Peyer's patch (tissue), 4 donors: Measurements from ENCODE around the gene CCL18. TPM values are rescaled to one million over a fixed set of nuclear protein-coding genes. Genes with fewer than 3 reads are reported as not detected.
A peak's percentile ranks its signal among the peaks of the same experiment; 100 is the strongest.

Source experiments
- DNase-seq, 3 donors: peaks; one replicate each; pipeline ENCODE4 v3.0.0-alpha.2; 2017 to 2019
- H3K27ac ChIP-seq, 4 donors: fragments of 200-600 bp; sonication (generic); one replicate each; pipeline ENCODE4 v1.5.1; 2016 to 2019
- H3K27me3 ChIP-seq, 2 donors: fragments of 200-600 bp; sonication (generic); one replicate each; pipeline ENCODE4 v1.5.1; 2019
- H3K36me3 ChIP-seq, 3 donors: fragments of 200-600 bp; sonication (generic); one replicate each; pipeline ENCODE4 v1.5.1; 2016 to 2019
- H3K4me1 ChIP-seq, 4 donors: fragments of 200-600 bp; sonication (generic); one replicate each; pipeline ENCODE4 v1.5.1; 2016 to 2019
- H3K4me3 ChIP-seq, 4 donors: fragments of 200-600 bp; sonication (generic); 1 replicate in 3 of 4; 2 replicates in 1 of 4; pipeline ENCODE4 v1.5.1; 2016 to 2019; ENCODE audit warnings: mild to moderate bottlenecking in 1 of 4
- H3K9me3 ChIP-seq, 4 donors: fragments of 200-600 bp; sonication (generic); one replicate each; pipeline ENCODE4 v1.5.1; 2016 to 2019; ENCODE audit warnings: mild to moderate bottlenecking in 1 of 4
- POLR2A ChIP-seq, 2 donors: fragments of 450-650 bp; IDR thresholded peaks; one replicate each; pipeline ENCODE4 v1.5.1; 2017; ENCODE audit warnings: antibody characterized with exemption in 2 of 2, mild to moderate bottlenecking in 2 of 2, moderate library complexity in 2 of 2
- total RNA-seq, 4 donors: library from RNA; depleted of rRNA; stranded (reverse); fragments of >200 nt; gene quantifications; one replicate each; pipeline ENCODE4 v1.1.0, GENCODE V29; 2016
- TF ChIP-seq, protein P1 (sequence below), 6 experiments: fragments of 450-650 bp in 4 of 6; fragments of 200-600 bp in 2 of 6; sonication (generic) in 1 of 6; IDR thresholded peaks; one replicate each; pipeline ENCODE4 v1.5.1; 2017 to 2019; ENCODE audit warnings: antibody characterized with exemption in 6 of 6, mild to moderate bottlenecking in 3 of 6, moderate library complexity in 1 of 6

CCL18 gene
- total RNA-seq, 4 donors from 2014 or later, result 3.3 to 3.9 TPM; not detected in 2

DNA sequence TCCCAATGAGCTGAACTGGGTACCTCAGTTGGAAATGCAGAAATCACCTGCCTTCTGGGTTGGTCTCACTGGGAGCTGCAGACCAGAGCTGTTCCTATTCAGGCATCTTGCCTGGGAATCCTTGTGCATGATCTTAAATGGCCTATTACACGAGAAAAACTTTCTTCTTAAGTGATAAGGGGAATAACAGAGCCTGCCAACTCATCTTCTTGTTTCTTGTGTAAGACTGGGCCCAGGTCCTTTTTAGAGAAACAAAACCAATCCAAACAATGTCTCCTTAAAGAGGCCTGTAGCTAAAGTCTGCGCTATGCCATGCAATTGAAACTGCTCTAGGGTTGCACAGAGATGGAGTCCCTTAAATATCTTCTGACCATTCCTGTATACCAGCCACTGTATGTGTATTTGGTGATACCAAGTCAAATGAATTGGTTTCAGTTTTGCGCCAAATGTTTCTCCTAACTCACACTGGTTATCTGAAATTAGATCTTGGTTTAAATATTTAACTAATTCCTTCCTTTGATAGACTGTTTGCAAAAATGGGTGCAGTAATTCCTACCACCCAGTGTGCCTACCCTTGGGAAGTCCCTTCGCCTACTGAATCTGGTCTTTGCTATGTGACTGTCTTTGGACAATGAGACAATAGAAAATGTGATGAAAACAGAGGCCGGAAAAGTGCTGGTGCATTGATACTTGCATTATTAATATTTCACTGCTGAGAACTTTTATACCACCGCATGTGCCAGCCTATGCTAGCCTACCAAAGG lies 39.8 kb upstream of the CCL18 start:
- H3K4me3 ChIP-seq, result no peak overlapping the region
- TF ChIP-seq POLR2A (IDR thresholded peaks at IDR 0.05), result no peak
- TF ChIP-seq, protein P1, sequence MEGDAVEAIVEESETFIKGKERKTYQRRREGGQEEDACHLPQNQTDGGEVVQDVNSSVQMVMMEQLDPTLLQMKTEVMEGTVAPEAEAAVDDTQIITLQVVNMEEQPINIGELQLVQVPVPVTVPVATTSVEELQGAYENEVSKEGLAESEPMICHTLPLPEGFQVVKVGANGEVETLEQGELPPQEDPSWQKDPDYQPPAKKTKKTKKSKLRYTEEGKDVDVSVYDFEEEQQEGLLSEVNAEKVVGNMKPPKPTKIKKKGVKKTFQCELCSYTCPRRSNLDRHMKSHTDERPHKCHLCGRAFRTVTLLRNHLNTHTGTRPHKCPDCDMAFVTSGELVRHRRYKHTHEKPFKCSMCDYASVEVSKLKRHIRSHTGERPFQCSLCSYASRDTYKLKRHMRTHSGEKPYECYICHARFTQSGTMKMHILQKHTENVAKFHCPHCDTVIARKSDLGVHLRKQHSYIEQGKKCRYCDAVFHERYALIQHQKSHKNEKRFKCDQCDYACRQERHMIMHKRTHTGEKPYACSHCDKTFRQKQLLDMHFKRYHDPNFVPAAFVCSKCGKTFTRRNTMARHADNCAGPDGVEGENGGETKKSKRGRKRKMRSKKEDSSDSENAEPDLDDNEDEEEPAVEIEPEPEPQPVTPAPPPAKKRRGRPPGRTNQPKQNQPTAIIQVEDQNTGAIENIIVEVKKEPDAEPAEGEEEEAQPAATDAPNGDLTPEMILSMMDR (IDR thresholded peaks at IDR 0.05), result no peak
- DNase-seq, result no peak
- no peaks in the 10 kb centered on the region for H3K36me3 ChIP-seq
- no peaks in the 10 kb centered on the region for H3K27me3 ChIP-seq
- H3K27ac ChIP-seq, result no peak overlapping the region
- H3K4me1 ChIP-seq, result peaks cover 0 to 4% (median 0%) of the 10 kb centered on the region in 4 donors
- H3K9me3 ChIP-seq, result peaks cover 0 to 3% (median 0%) of the 10 kb centered on the region in 4 donors

DNA sequence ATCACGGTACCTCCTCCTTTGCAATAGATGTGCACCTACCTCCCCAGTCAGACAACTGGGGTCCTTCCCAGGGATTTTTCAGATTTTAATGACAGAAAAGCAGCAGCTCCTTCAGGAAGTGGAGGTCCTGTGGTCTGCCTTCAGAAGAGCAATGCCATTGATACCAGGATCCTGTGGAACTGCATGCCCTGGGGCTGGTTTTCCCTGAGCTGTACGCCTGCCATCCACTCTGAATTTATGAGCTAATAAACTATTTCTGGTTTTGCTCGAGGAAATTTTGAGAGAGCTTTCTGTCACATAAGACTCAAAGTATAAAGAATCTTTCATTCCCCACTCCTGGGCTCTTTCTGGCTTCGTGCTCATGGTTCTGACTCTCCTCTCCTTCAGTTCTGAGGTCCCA lies 36.3 kb upstream of the CCL18 start:
- H3K27ac ChIP-seq, result no peak overlapping the region
- no peaks in the 10 kb centered on the region for H3K36me3 ChIP-seq
- H3K4me1 ChIP-seq, result peaks cover 0 to 9% (median 1%) of the 10 kb centered on the region in 4 donors
- no peak for DNase-seq
- TF ChIP-seq POLR2A (IDR thresholded peaks at IDR 0.05), result no peak
- TF ChIP-seq, protein P1 (IDR thresholded peaks at IDR 0.05), result no peak
- H3K27me3 ChIP-seq, result no peaks in the 10 kb centered on the region
- peaks cover 0 to 3% (median 0%) of the 10 kb centered on the region in 4 donors for H3K9me3 ChIP-seq
- H3K4me3 ChIP-seq, result no peak overlapping the region

DNA sequence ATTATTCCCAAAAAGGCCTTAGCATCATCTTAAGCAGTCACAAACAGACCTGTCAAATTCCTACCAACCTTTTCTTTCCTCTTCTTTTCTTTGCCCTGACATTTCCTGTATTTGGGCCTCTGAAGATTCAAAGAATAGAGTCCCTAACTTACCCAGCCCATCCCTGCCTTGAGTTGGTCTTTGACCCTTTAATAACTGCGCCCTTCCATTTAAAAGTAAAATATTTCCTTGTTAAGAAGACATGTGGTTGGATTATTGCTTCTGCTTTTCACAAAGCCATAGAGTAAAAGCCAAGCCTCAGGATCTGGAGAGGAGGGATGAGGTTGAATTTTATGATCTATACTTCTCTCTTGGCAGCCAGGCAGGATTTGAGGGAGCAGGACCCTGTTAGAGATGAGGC lies 33.1 kb upstream of the CCL18 start:
- Histone ChIP-seq H3K36me3 (no peaks in the 10 kb centered on the region), H3K4me3 (no peak overlapping the region), H3K27me3 (no peaks in the 10 kb centered on the region), H3K4me1 (peaks cover 0 to 5% (median 1%) of the 10 kb centered on the region in 4 donors), H3K9me3 (no peaks in the 10 kb centered on the region), H3K27ac (peak overlapping the region in 3 of 4 donors; percentile 43 to 71 (median 49))
- no peak for TF ChIP-seq POLR2A (IDR thresholded peaks at IDR 0.05)
- TF ChIP-seq, protein P1 (IDR thresholded peaks at IDR 0.05), result no peak
- no peak for DNase-seq

DNA sequence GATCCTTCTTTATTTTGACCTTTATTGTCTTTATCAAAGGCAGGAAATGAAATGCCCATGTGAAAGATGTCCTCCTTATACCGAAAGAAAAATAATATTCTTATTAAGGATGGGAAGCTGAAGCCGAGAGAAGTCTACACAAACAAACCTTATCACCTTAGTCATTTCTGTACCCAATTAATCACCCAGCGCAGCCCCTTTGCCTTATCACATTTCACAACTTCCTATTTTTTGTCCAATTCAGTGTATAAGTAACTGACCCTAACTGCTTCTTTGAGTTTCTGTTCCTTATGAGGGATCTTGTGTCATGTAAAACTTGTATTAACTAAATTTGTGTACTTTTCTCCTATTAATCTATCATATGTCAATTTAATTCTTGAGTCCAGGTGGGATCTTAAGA lies 29.9 kb upstream of the CCL18 start:
- Histone ChIP-seq H3K4me1 (peaks cover 0 to 5% (median 1%) of the 10 kb centered on the region in 4 donors), H3K27me3 (no peaks in the 10 kb centered on the region), H3K27ac (no peak overlapping the region), H3K4me3 (no peak overlapping the region), H3K9me3 (no peaks in the 10 kb centered on the region), H3K36me3 (no peaks in the 10 kb centered on the region)
- TF ChIP-seq POLR2A (IDR thresholded peaks at IDR 0.05), result no peak
- TF ChIP-seq, protein P1 (IDR thresholded peaks at IDR 0.05), result no peak
- no peak for DNase-seq

DNA sequence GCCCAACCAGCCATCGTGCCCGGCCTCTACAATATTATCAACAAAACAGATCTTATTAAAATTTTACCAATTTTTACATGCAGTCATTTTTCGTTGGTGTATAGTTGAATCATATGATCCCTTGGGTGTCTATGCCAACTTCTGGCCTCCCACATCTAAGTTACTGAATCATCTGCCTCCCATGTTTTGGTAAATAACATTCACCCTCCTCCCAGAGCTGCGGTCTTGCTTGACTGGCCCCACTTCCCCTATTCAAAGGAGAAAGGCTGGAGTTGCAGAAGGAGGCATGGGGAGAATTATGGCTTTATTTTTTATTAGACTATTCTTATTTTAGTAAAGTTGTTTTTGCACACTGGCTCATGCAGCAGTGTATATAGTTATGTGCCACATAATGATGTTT lies 27.8 kb upstream of the CCL18 start:
- Histone ChIP-seq H3K27me3 (no peaks in the 10 kb centered on the region), H3K4me1 (peaks cover 0 to 3% (median 0%) of the 10 kb centered on the region in 4 donors), H3K4me3 (no peak overlapping the region), H3K36me3 (no peaks in the 10 kb centered on the region), H3K27ac (no peak overlapping the region), H3K9me3 (no peaks in the 10 kb centered on the region)
- no peak for TF ChIP-seq POLR2A (IDR thresholded peaks at IDR 0.05)
- DNase-seq, result no peak

DNA sequence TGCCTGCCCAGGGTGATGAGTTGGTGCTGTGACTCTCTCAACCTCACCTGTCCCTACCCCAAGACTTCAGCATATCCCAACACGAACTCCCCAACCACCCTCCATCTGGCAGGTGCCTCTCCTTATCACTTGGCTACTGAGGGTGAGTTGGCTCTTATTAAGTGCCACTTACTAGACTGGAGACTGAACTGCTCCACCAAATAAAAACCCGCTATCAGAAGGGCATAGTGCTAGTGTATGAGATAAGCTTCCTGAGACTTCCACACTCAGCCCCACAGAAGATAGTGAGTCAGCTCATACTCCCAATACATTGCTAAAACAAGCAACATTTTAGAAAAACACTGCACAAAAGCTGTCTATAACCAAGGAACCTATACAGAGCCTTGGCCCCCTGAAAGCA lies 16.0 kb upstream of the CCL18 start:
- no peaks in the 10 kb centered on the region for H3K4me1 ChIP-seq
- H3K4me3 ChIP-seq, result no peak overlapping the region
- H3K9me3 ChIP-seq, result peaks cover 0 to 17% (median 0%) of the 10 kb centered on the region in 4 donors
- no peaks in the 10 kb centered on the region for H3K27me3 ChIP-seq
- H3K36me3 ChIP-seq, result no peaks in the 10 kb centered on the region
- TF ChIP-seq, protein P1 (IDR thresholded peaks at IDR 0.05), result no peak
- TF ChIP-seq POLR2A (IDR thresholded peaks at IDR 0.05), result no peak
- no peak overlapping the region for H3K27ac ChIP-seq
- DNase-seq, result no peak
